Measurements from ENCODE around the gene MIF4GD.

MIF4GD gene

GRCh38 chr17:75240394-75241142 is 30.5 kb downstream of the MIF4GD start:
- no peak overlapping the region for H3K4me3 ChIP-seq (ENCODE audit: low read depth, low read length)
- peak; percentile 88 for TF ChIP-seq CTCF (IDR thresholded peaks at IDR 0.05; ENCODE audit: low read depth, low read length)
- peak; percentile 13 for DNase-seq (ENCODE audit: low read depth, low spot score)
- in situ Hi-C loops (cut with HindIII; ENCODE audit: low sequenced_read_pairs), result no loop called here

DNA sequence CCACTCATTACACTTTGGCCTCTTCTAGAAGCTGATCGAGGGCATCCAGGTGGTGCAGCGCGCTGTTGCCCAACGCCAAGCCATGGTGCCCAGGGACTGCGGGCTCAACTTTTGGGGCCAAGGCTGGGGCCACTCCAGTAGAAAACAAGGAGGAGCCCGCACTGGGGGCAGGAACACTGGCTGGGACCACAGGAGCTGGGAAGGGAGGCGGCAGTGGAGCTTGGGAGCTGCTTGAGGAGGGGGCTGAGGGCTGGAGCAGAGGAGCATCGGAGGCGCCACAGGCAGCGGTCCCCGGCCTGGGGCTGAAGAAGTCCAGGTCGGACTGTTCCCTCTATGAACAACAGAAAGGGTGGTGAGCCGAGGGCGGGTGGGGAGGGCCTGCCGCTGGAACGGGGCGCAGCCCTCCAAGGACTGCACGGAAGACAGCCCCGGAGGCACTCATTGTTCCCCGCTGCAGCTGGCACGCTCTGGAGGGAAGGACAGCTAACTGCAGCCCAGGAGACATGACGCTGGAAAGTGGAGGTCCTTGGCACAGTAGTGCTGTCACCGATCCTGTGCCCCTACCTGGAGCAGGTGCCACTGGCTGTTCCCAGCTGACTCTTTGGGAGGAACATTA is 31.1 kb downstream of the MIF4GD start:
- no peak for DNase-seq (ENCODE audit: low read depth, low spot score)
- H3K4me3 ChIP-seq (ENCODE audit: low read depth, low read length), result no peak overlapping the region
- in situ Hi-C loops (cut with HindIII; ENCODE audit: low sequenced_read_pairs), result no loop called here
- TF ChIP-seq CTCF (IDR thresholded peaks at IDR 0.05; ENCODE audit: low read depth, low read length), result no peak

DNA sequence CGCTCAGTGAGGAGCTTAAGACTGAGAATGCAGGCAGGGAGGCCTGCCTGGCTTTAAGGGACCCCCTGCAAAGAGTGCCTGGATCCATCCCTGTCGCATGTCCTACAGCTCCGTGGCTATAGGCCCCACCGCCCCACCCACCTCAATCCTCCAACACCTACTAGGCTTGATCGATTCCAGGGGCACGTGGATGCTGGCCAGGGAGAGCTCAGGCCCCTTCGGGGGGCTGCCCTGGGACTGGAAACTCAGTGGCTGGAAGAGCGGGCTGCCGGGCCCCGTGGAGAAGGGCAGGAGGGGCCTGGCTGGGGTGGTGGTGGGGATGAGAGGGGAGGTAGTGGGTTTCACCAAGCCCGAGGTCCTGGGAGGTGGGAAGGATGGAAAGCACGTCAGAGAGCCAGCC is 31.8 kb downstream of the MIF4GD start:
- no peak for DNase-seq (ENCODE audit: low read depth, low spot score)
- no peak for TF ChIP-seq CTCF (IDR thresholded peaks at IDR 0.05; ENCODE audit: low read depth, low read length)
- no peak overlapping the region for H3K4me3 ChIP-seq (ENCODE audit: low read depth, low read length)
- in situ Hi-C loops (cut with HindIII; ENCODE audit: low sequenced_read_pairs), result no loop called here

DNA sequence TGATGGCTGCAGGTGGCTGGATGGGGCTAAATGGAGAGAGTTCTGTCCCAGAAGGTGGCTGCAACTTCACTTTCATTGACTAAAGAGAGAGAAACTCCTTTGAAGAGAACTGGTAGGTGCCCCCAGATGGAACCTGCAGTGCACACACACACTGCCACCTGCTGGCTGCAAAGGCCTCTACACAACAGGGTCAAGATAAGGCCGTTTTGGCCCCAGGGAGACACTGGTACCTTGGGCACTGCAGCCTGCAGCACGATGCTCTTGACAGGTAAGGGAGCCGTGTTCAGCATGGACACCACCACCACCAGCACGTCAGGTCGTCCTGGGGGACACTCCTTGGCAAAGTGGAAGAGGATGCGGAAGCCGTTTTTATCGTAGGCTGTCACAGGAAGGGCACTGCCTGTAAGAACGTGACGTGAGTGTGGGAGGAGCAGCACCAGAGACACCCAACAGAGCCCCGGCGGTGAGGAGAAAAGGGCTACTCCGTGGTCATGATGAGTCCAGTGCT is 32.3 kb downstream of the MIF4GD start:
- peak; percentile 55 for DNase-seq (ENCODE audit: low read depth, low spot score)
- peak; percentile 93 for TF ChIP-seq CTCF (IDR thresholded peaks at IDR 0.05; ENCODE audit: low read depth, low read length)
- in situ Hi-C loops (cut with HindIII; ENCODE audit: low sequenced_read_pairs), result no loop called here
- H3K4me3 ChIP-seq (ENCODE audit: low read depth, low read length), result no peak overlapping the region

GRCh38 chr17:75238020-75238580 is 32.9 kb downstream of the MIF4GD start:
- no peak for DNase-seq (ENCODE audit: low read depth, low spot score)
- no peak overlapping the region for H3K4me3 ChIP-seq (ENCODE audit: low read depth, low read length)
- in situ Hi-C loops (cut with HindIII; ENCODE audit: low sequenced_read_pairs), result no loop called here
- TF ChIP-seq CTCF (IDR thresholded peaks at IDR 0.05; ENCODE audit: low read depth, low read length), result no peak

DNA sequence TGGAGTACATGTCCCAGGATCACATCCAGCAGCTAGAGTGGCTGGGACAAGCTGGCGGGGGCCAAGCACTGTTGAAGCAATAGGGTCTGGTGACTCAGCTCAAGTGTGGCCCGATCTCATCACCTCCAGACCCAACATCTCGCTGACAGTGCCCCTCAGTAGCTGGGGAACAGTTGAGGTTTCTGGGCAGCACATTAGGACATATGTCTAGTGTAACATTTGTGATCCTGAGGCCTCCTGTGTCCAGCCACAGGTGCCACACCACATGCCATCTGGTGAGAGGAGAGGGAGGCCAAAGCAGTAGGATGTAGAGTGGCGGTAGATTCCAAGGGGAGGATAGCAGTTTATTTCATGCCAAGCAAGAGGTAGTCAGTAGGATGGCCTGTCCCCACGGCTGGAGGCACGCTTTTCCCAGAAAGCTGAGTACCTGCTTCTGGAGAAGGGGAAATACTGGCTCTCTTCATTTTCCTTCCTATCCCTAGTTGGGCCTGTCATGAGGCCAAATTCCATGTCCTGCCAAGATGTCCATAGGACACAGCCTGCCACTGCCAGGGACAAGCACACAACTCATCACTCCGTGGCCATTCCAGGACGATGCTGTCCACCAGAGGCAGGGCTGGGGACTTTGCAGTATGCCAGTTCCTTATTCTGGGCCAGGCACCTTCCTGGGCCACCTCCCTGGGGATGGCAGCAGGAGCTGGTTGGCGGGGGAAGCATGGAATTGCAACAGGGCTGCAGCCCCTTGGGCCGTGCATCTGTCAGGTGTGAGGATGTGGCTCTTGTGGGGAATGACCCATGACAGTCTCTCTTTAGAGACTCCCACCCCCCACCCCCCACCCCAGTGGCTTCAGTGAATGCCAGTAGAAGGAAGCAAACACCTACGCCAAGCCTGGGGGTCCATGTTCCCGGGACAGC is 33.7 kb downstream of the MIF4GD start:
- in situ Hi-C loops (cut with HindIII; ENCODE audit: low sequenced_read_pairs), result no loop called here
- H3K4me3 ChIP-seq (ENCODE audit: low read depth, low read length), result no peak overlapping the region
- TF ChIP-seq CTCF (IDR thresholded peaks at IDR 0.05; ENCODE audit: low read depth, low read length), result no peak
- DNase-seq (ENCODE audit: low read depth, low spot score), result no peak

All from astrocyte of the spinal cord (primary cell).